Ishikawa (cell line): Measurements from ENCODE around the gene HJURP.
A peak's percentile ranks its signal among the peaks of the same experiment; 100 is the strongest.

Source experiments
- CEBPB ChIP-seq: IDR thresholded peaks from 2 replicates; pipeline ENCODE4 v1.6.1; 2012
- CREB1 ChIP-seq: IDR thresholded peaks from 2 replicates; pipeline ENCODE4 v1.6.1; 2012; ENCODE audit warnings: low read depth
- EGR1 ChIP-seq: IDR thresholded peaks from 2 replicates; pipeline ENCODE4 v1.6.1; 2012
- EP300 ChIP-seq: IDR thresholded peaks from 2 replicates; pipeline ENCODE4 v1.6.1; 2012; ENCODE audit warnings: borderline replicate concordance
- FOXM1 ChIP-seq: IDR thresholded peaks from 2 replicates; pipeline ENCODE4 v1.6.1; 2012; ENCODE audit warnings: low read depth, borderline replicate concordance
- NFIC ChIP-seq: IDR thresholded peaks from 2 replicates; pipeline ENCODE4 v1.6.1; 2012
- RAD21 ChIP-seq: IDR thresholded peaks from 2 replicates; pipeline ENCODE4 v1.6.1; 2012; ENCODE audit warnings: low read depth
- REST ChIP-seq: IDR thresholded peaks from 2 replicates; pipeline ENCODE4 v1.6.1; 2012; ENCODE audit warnings: low read depth, mild to moderate bottlenecking
- TAF1 ChIP-seq: IDR thresholded peaks from 2 replicates; pipeline ENCODE4 v1.6.1; 2012; ENCODE audit warnings: low read depth, mild to moderate bottlenecking
- TCF12 ChIP-seq: IDR thresholded peaks from 2 replicates; pipeline ENCODE4 v1.6.1; 2012; ENCODE audit warnings: low read depth
- TEAD4 ChIP-seq: IDR thresholded peaks from 2 replicates; pipeline ENCODE4 v1.6.1; 2012
- YY1 ChIP-seq: IDR thresholded peaks from 2 replicates; pipeline ENCODE4 v1.6.1; 2012; ENCODE audit warnings: low read depth
- ZBTB7A ChIP-seq: IDR thresholded peaks from 2 replicates; pipeline ENCODE4 v1.6.1; 2012; ENCODE audit warnings: low read depth
- TF ChIP-seq, protein P1 (sequence below): IDR thresholded peaks from 2 replicates; pipeline ENCODE4 v1.6.1; 2012
- TF ChIP-seq, protein P2 (sequence below): IDR thresholded peaks from 2 replicates; pipeline ENCODE4 v1.6.1; 2012

HJURP gene

GRCh38 chr2:233833345-233833744 is 21.0 kb downstream of the HJURP start:
- TF ChIP-seq CEBPB: no peak
- no peak for TF ChIP-seq ZBTB7A
- TF ChIP-seq, protein P1, sequence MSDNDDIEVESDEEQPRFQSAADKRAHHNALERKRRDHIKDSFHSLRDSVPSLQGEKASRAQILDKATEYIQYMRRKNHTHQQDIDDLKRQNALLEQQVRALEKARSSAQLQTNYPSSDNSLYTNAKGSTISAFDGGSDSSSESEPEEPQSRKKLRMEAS: no peak
- no peak for TF ChIP-seq RAD21

DNA sequence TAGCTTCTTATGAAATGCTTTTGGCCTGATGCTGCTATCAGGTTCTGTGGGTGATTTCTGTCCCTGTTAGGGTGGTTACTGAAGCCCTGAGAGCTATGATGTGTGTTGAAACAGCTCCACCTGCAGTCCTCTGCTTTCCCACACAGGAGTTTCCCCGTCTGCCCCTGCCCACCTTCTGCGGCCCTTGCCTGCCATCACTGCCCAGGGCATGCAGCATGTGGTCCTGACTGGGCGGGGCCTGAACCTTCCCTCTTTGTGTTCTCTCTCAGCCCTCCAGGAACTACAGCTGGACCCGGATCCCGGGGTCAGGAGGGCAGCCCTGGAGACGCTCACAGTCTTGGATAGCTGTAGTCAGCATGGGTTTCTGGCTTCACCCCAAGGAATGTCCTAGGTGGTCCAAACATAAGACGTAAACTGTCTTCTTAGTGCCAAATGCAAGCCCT is 21.4 kb downstream of the HJURP start:
- TF ChIP-seq RAD21: peak; percentile 33; the same call in 1 of the 2 replicates
- TF ChIP-seq, protein P2, sequence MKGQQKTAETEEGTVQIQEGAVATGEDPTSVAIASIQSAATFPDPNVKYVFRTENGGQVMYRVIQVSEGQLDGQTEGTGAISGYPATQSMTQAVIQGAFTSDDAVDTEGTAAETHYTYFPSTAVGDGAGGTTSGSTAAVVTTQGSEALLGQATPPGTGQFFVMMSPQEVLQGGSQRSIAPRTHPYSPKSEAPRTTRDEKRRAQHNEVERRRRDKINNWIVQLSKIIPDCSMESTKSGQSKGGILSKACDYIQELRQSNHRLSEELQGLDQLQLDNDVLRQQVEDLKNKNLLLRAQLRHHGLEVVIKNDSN: no peak

GRCh38 chr2:233832414-233832813 is 21.9 kb downstream of the HJURP start:
- TF ChIP-seq EP300: no peak
- no peak for TF ChIP-seq EGR1
- no peak for TF ChIP-seq TAF1
- TF ChIP-seq FOXM1: no peak
- TF ChIP-seq RAD21: no peak
- TF ChIP-seq CEBPB: no peak
- no peak for TF ChIP-seq ZBTB7A
- TF ChIP-seq TEAD4: no peak
- TF ChIP-seq, protein P1: no peak
- TF ChIP-seq REST: no peak
- TF ChIP-seq TCF12: no peak
- no peak for TF ChIP-seq YY1
- TF ChIP-seq CREB1: no peak
- TF ChIP-seq, protein P2: no peak
- TF ChIP-seq NFIC: no peak

DNA sequence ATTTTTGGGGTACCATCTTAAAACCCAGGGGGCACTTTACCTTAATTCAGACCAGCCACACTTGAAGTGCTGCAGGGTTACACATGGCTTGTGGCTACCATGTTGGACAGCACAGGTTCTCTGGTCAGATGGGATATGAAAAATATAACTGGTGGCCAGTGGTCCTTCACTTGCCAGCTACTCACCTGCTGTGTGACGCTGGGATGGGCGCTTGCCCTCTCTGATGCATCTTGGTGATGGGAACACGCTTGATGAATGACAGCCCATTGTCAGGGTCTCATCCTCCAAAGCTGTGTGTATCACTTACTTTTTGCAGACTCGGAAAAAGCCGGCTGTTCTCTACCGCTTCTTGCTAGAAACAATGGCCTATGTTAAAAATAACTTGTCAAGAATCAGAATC is 22.5 kb downstream of the HJURP start:
- TF ChIP-seq, protein P2: no peak
- TF ChIP-seq TCF12 (no peak), TAF1 (no peak), CEBPB (no peak), EGR1 (no peak), FOXM1 (no peak), REST (no peak), RAD21 (no peak), NFIC (no peak), TEAD4 (no peak), CREB1 (no peak), ZBTB7A (no peak), EP300 (no peak), YY1 (no peak)
- TF ChIP-seq, protein P1: no peak

- TF ChIP-seq EGR1 (no peak), REST (no peak), NFIC (no peak), CEBPB (no peak), ZBTB7A (no peak), CREB1 (no peak), TEAD4 (no peak), FOXM1 (no peak), TCF12 (no peak)
- TF ChIP-seq, protein P1: no peak
These were observed 23.2 kb downstream of the HJURP start for GRCh38 chr2:233831011-233831721.
